ENCODE measurements around the gene CAPN10. TPM values are rescaled to one million over a fixed set of nuclear protein-coding genes. Genes with fewer than 3 reads are reported as not detected.

Gene CAPN10
- total and polyA plus RNA-seq, 2 experiments from 2014 or later, result 24.2 to 28.8 TPM

DNA sequence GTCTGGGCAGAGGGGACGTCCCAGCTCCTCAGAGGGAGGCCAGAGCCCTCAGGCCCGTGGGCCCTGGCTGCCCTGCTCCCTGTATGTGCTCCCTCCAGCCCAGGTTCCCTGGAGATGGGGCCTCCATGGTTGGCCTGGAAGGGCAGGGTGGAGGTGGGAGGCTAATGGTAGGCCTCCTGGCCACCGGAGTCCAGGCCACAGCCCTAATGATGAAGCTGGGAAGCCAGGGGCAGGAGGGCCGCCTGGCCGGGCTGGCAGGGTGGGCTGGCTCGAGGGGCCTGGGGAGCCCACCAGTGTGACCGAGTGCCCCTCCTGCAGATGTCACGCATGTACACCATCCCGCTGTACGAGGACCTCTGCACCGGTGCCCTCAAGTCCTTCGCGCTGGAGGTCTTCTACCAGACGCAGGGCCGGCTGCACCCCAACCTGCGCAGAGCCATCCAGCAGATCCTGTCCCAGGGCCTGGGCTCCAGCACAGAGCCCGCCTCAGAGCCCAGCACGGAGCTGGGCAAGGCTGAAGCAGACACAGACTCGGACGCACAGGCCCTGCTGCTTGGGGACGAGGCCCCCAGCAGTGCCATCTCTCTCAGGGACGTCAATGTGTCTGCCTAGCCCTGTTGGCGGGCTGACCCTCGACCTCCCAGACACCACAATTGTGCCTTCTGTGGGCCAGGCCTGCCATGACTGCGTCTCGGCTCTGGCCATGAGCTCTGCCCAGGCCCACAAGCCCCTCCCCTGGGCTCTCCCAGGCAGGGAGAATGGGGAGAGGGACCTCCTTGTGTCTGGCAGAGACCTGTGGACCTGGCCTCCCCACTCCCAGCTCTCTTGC lies 9.0 kb upstream of the CAPN10 start:
- H3K9me3 ChIP-seq (ENCODE audit: low read depth), result no peaks in the 10 kb centered on the region
- H3K9me2 ChIP-seq (replicated peaks; ENCODE audit: insufficient read depth), result no peaks in the 10 kb centered on the region
- no peak for DNase-seq (ENCODE audit: low spot score)
- H3K4me2 ChIP-seq, result no peak overlapping the region
- H3K79me2 ChIP-seq, result peaks cover 27% of the 10 kb centered on the region
- H3K4me1 ChIP-seq (ENCODE audit: insufficient read depth), result peaks cover 22% of the 10 kb centered on the region
- no peaks in the 10 kb centered on the region for H4K20me1 ChIP-seq (ENCODE audit: insufficient read depth, poor library complexity, severe bottlenecking)
- H3K4me3 ChIP-seq, result no peak overlapping the region
- no peak overlapping the region for H2AFZ ChIP-seq
- no peaks in the 10 kb centered on the region for H3K27me3 ChIP-seq
- no peaks in the 10 kb centered on the region for H3K36me3 ChIP-seq (replicated peaks; ENCODE audit: insufficient read depth, low read depth)
- WGBS (ENCODE audit: low lambda C conversion rate, missing lambda C conversion rate), result 94% methylated on average over 26 of the region's 26 CpGs
- no peak overlapping the region for H3K27ac ChIP-seq
- TF ChIP-seq EZH2phosphoT487 (IDR thresholded peaks at IDR 0.05; ENCODE audit: low read depth, severe bottlenecking, unreplicated experiment) (no peak), EZH2 (IDR thresholded peaks at IDR 0.05; ENCODE audit: borderline replicate concordance) (no peak)
- TF ChIP-seq, protein P1, sequence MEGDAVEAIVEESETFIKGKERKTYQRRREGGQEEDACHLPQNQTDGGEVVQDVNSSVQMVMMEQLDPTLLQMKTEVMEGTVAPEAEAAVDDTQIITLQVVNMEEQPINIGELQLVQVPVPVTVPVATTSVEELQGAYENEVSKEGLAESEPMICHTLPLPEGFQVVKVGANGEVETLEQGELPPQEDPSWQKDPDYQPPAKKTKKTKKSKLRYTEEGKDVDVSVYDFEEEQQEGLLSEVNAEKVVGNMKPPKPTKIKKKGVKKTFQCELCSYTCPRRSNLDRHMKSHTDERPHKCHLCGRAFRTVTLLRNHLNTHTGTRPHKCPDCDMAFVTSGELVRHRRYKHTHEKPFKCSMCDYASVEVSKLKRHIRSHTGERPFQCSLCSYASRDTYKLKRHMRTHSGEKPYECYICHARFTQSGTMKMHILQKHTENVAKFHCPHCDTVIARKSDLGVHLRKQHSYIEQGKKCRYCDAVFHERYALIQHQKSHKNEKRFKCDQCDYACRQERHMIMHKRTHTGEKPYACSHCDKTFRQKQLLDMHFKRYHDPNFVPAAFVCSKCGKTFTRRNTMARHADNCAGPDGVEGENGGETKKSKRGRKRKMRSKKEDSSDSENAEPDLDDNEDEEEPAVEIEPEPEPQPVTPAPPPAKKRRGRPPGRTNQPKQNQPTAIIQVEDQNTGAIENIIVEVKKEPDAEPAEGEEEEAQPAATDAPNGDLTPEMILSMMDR (IDR thresholded peaks at IDR 0.05; ENCODE audit: poor library complexity), result no peak

DNA sequence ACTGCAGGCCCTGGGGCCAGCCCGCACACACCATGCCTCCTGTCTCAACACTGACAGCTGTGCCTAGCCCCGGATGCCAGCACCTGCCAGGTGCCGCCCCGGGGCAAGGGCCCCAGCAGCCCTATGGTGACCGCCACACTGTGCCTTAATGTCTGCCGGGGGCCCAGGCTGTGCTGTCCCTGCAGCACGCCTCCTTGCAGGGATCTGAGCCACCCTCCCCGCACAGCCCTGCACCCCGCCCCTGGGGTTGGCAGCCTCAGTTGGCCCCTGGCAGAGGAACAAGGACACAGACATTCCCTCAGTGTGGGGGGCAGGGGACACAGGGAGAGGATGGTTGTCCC lies 8.5 kb upstream of the CAPN10 start:
- WGBS (ENCODE audit: low lambda C conversion rate, missing lambda C conversion rate), result 97% methylated on average over 8 of the region's 9 CpGs
- Histone ChIP-seq H3K27ac (no peak overlapping the region), H3K9me2 (replicated peaks; ENCODE audit: insufficient read depth) (no peaks in the 10 kb centered on the region), H3K27me3 (no peaks in the 10 kb centered on the region), H2AFZ (no peak overlapping the region), H3K4me2 (no peak overlapping the region), H3K9me3 (ENCODE audit: low read depth) (no peaks in the 10 kb centered on the region), H3K4me3 (no peak overlapping the region), H3K36me3 (replicated peaks; ENCODE audit: insufficient read depth, low read depth) (no peaks in the 10 kb centered on the region), H4K20me1 (ENCODE audit: insufficient read depth, poor library complexity, severe bottlenecking) (no peaks in the 10 kb centered on the region), H3K79me2 (peaks cover 33% of the 10 kb centered on the region), H3K4me1 (ENCODE audit: insufficient read depth) (peaks cover 22% of the 10 kb centered on the region)
- no peak for TF ChIP-seq EZH2 (IDR thresholded peaks at IDR 0.05; ENCODE audit: borderline replicate concordance)
- no peak for DNase-seq (ENCODE audit: low spot score)

DNA sequence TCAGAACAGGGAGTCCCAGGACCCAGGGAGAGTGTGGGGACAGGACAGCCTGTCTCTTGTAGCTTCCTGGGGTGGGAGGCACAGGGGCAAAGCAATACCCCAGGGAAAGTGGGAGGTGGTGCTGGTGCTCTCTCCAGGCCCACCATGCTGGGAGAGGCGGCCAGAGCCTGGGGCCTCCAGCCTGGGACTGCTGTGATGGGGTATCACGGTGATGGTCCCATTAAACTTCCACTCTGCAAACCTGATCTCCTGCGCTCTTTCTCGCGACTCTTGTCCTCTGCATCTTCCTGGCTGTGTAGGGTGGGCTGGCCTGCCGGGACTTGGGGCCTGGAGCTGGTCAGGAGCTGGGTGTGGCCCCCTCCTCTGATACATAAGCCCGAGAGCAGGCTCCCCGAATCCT lies 8.0 kb upstream of the CAPN10 start:
- Histone ChIP-seq H3K27me3 (no peaks in the 10 kb centered on the region), H4K20me1 (ENCODE audit: insufficient read depth, poor library complexity, severe bottlenecking) (no peaks in the 10 kb centered on the region), H3K4me1 (ENCODE audit: insufficient read depth) (peaks cover 22% of the 10 kb centered on the region), H3K9me3 (ENCODE audit: low read depth) (no peaks in the 10 kb centered on the region), H3K79me2 (peaks cover 37% of the 10 kb centered on the region), H3K4me2 (no peak overlapping the region), H2AFZ (no peak overlapping the region), H3K27ac (no peak overlapping the region), H3K36me3 (replicated peaks; ENCODE audit: insufficient read depth, low read depth) (no peaks in the 10 kb centered on the region), H3K9me2 (replicated peaks; ENCODE audit: insufficient read depth) (no peaks in the 10 kb centered on the region), H3K4me3 (no peak overlapping the region)
- WGBS (ENCODE audit: low lambda C conversion rate, missing lambda C conversion rate), result 96% methylated on average over 8 of the region's 8 CpGs
- DNase-seq (ENCODE audit: low spot score), result no peak
- TF ChIP-seq, protein P1 (IDR thresholded peaks at IDR 0.05; ENCODE audit: poor library complexity), result no peak
- TF ChIP-seq EZH2phosphoT487 (IDR thresholded peaks at IDR 0.05; ENCODE audit: low read depth, severe bottlenecking, unreplicated experiment) (no peak), EZH2 (IDR thresholded peaks at IDR 0.05; ENCODE audit: borderline replicate concordance) (no peak)

DNA sequence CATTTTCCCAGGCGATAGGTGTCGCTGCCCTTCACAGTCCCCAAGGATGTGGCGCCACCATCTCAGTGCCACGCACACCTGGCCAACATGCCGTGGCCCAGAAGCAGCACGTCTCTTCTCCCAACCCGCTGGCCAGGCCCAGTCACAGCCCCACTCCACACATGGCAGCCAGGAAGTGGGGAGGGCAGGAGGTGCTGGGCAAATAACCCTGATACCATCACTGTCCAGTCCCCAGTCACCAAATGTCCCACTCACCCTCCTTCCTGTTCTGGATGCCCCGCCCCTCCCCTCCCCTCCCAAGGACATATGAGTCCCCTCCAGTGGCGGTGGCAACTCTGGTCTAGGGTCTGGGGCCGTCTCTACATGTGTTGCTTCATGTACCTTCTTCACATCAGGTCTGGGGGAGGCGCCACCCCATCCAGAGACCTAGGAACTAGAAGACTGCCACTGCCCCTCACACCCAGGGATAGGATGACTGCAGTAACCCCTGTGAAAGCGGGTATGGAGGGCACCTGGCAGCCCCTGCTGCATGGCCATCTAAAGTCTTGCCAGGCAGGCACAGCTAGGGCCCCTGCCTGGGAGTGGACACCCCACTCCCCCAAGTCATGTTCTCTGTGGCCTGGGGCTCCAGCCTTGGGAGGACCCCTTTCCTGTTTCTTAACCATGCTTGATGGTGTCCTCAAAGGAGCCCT lies 7.3 kb upstream of the CAPN10 start:
- H3K27ac ChIP-seq, result peak overlapping the region; percentile 88
- DNase-seq (ENCODE audit: low spot score), result no peak
- H3K9me2 ChIP-seq (replicated peaks; ENCODE audit: insufficient read depth), result no peaks in the 10 kb centered on the region
- WGBS (ENCODE audit: low lambda C conversion rate, missing lambda C conversion rate), result 97% methylated on average over 11 of the region's 12 CpGs
- peaks cover 44% of the 10 kb centered on the region for H3K79me2 ChIP-seq
- no peak overlapping the region for H3K4me3 ChIP-seq
- H3K27me3 ChIP-seq, result no peaks in the 10 kb centered on the region
- H3K4me2 ChIP-seq, result peak overlapping the region; percentile 54
- H2AFZ ChIP-seq, result no peak overlapping the region
- TF ChIP-seq, protein P1 (IDR thresholded peaks at IDR 0.05; ENCODE audit: poor library complexity), result no peak
- TF ChIP-seq EZH2 (IDR thresholded peaks at IDR 0.05; ENCODE audit: borderline replicate concordance) (no peak), EZH2phosphoT487 (IDR thresholded peaks at IDR 0.05; ENCODE audit: low read depth, severe bottlenecking, unreplicated experiment) (no peak)
- H3K9me3 ChIP-seq (ENCODE audit: low read depth), result no peaks in the 10 kb centered on the region
- peaks cover 22% of the 10 kb centered on the region for H3K4me1 ChIP-seq (ENCODE audit: insufficient read depth)
- H4K20me1 ChIP-seq (ENCODE audit: insufficient read depth, poor library complexity, severe bottlenecking), result no peaks in the 10 kb centered on the region
- H3K36me3 ChIP-seq (replicated peaks; ENCODE audit: insufficient read depth, low read depth), result no peaks in the 10 kb centered on the region
